Epidermal melanocyte (primary cell): ENCODE data around the gene NMNAT3.

Experiments
- DNase-seq: peaks from one replicate; pipeline ENCODE4 v3.0.0; 2011; ENCODE audit warnings: low spot score; ENCODE audit not compliant: insufficient read length

NMNAT3 gene

DNA sequence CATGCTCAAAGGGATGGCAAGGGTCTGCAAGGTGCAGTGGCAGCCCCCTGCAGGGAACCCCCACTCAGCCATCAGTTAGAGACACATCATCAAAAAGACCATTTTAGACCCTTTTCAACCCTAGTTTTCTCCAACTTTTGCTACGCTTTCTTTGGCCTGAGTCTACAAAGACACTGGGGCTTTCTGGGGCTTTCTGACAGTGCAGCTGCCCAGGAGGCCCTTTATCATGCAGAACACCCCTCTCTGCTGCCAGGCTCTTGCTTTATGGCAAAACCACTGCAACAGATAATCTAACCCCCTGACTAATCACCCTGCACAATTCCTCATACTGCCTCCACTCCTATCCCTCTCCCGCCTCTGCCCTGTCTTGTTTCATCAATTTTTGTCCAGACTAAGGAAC is 2.4 kb downstream of the NMNAT3 start:
- no peak for DNase-seq

DNA sequence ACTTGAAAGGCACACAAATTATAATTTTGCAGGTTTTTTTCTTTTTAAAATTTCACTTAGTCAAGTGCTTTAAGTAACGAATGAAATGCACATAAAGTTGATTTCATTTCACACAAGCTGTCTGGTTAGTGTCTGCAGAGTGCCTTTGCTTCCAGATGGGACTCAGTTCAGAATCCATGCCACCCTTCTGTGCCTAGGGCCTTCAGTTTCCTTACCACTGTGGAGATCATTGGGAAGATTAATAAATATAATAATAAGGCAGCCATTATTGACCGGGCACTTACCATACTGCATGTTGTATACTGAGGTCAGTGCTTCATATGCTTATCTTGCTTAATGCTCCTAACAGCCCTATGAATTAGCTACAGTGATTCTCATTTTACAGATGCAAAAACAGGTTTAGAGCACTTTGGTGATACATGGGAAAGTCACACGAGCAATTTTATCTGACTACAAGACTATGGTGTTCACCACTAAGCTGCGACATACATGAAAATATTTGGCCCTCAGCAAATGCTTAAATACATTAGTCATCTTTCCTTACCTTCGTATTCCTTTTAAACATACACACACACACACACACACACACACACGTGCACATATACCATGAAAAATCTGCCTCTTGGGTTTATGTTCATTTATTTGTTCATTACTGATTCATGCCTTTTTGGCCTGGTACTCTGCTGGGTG is 3.1 kb downstream of the NMNAT3 start:
- no peak for DNase-seq

- DNase-seq = no peak
These were observed 4.9 kb downstream of the NMNAT3 start for GRCh38 chr3:139672884-139673283.

DNA sequence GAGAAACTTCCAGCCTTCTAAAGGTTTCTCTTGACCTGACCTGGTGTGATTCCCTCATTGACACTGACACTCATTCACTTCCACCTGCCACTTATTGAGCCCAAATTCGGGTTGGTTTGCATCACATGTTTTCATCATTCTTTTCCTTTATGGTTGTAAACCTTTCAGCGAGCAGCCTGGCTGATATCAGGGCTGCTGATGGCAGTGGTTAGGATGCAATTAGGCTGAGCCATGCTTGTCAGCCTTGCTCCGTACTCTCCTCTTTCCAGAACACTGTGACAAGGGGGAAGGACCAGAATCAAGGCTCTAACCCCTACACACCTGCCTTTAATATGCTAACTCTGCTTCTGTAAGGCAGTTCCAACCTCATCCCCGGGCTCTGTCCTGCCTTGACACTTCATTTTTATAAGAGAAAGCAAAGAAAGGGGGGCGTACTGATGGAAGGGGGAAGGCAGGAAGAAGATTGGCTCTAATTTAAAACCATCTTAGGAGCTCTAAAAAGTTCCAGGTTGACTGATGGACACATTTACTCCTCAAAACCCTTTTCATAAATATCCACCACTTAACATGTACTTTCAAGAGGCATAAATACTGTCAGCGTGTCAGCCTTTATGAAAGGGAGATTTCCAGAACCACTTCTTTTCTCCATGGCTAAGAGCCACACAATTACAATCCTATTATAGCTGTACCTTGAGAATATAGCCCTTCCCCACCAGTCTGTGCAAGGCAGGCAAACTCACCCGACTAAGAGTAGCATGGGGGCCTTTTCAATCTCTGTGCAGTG is 5.7 kb downstream of the NMNAT3 start:
- DNase-seq = no peak

DNA sequence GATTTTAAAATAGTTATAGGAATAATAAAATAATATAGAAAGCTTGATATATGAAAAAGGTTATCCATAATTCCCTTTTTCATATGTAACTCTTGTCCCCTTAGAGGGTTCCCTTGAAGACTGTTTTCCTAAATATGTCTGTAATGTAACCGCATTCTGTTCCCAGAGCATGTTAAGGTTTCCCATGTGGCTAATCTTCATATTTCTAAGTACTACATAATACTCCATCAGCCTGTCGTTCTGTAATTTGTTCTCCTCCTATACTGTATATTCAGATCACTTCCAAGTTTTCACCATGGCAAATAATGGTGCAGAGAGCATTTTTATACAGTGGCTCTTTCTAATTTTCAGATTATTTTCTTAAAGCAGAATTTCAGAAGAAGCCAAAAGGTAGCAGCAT is 6.7 kb downstream of the NMNAT3 start:
- no peak for DNase-seq

GRCh38 chr3:139670196-139670595 is 7.6 kb downstream of the NMNAT3 start:
- no peak for DNase-seq

- DNase-seq = no peak
These were observed 9.4 kb downstream of the NMNAT3 start for GRCh38 chr3:139668332-139668731.

GRCh38 chr3:139664958-139665357 is 12.8 kb downstream of the NMNAT3 start:
- no peak for DNase-seq

GRCh38 chr3:139660269-139660668 is 17.5 kb downstream of the NMNAT3 start:
- no peak for DNase-seq

DNA sequence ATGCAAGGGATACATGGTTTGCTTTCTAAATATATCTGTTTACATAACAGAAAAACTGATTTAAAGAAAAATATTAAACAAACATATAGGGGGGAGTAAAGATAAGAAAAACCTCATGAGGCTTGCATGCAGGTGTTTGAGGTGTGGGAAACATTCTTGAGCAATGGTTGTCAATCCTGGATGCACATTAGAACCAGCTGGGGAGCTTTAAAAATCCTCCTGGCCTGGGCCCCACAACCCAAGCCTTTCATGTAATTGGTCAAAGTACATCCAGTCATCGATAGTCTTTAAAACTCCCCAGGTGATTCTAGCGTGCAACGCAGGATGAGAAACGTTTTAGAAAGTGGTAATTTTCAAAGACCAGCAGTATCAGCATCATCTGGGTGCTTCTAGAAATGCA is 18.3 kb downstream of the NMNAT3 start:
- no peak for DNase-seq

GRCh38 chr3:139657936-139658335 is 19.8 kb downstream of the NMNAT3 start:
- DNase-seq = no peak

DNA sequence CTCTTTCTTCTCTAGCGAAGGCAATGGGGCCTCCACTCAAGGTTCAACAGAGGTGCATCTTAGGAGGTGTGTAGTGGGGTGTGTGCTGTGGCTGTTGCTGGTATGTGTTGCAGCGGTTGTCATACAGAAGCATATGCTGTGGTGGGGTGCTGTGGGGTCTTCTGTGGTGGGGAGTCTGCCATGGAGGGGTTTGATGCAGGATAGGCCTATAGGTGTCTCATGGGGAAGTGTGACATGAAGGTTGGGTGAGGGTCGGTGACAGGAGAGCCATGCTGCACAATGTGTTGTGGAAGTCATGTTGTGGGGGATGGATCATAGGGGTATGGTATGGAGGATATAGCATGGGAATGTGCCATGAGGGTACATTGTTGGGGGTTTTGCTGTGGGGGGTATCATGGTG is 20.3 kb downstream of the NMNAT3 start:
- DNase-seq = no peak

- DNase-seq = no peak
These were observed 21.7 kb downstream of the NMNAT3 start for GRCh38 chr3:139655909-139656595.

GRCh38 chr3:139654637-139655365 is 23.0 kb downstream of the NMNAT3 start:
- DNase-seq = no peak

GRCh38 chr3:139653582-139653981 is 24.2 kb downstream of the NMNAT3 start:
- no peak for DNase-seq

DNA sequence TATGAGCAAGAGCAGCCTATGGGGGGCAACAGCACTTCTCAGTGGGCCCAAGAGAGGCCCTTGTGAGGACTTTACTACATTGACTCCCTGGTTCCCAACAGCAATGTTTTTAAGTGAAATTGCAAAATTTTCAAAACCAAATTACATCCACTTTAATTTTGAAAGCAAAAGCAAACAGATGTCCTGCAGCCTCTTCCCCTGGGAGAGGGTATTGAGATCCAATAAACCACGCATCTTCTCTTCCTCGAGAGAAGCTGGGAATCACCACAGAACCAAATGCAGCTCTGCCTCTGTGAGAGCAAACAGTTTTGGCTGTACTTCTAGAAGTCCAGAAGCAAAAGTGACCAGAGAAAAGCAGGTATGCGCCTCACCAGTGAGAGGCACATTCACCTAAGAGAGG is 25.2 kb downstream of the NMNAT3 start:
- DNase-seq = no peak

- no peak for DNase-seq
These were observed 29.8 kb downstream of the NMNAT3 start for GRCh38 chr3:139647866-139648435.

DNA sequence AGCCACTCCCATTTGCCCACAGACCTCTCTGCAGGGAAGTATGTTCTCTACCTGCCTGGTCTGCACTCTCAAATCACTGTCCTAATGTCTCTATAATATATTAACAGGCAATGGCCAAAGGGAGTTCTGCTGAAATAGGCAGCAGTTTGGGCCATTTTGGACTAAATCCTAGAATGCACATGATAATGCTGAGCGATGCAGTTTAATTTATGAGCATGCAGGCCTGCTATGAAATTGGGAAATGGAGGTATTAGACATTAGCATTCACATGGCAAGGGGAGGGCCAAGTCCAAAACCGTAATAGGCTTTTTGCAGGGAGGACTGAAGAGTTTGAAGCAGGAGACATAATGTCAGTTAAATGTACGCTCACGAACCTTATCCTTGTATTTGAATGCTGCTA is 31.3 kb downstream of the NMNAT3 start:
- no peak for DNase-seq

DNA sequence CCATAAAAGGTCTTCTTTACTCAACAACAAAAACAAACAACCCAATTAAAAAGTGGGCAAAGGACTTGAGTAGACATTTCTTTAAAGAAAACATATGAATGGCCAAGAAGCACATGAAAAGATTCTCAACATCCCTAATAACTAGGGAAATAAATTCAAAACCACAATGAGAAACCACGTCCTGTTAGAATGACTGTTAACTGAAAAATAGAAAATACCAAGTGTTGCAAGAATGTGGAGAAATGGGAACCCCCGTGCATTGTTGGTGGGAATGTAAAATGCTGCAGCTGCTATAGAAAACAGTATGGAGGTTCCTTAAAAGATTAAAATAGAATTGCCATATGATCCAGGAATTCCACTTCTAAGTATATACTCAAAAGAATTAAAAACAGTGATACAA is 34.8 kb downstream of the NMNAT3 start:
- no peak for DNase-seq

DNA sequence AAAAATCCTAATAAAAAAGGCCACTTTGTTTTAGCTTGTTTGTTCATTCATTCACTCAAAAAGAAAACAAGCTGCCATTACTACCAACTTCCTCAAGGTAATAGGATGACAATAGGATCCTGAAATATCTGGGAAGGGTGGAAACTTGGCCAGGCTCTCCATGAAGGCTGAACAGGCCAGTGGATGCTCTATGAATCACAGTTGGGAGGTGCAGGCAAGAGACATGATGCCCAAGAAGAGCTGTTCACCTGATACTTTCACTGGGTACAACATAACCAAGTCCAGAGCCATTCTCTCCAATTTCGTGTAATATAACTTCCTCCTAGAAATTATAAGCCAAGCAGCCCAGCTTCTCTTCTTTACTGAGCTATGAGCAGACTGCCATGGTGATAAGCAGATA is 37.3 kb downstream of the NMNAT3 start:
- DNase-seq = no peak

GRCh38 chr3:139639662-139640061 is 38.1 kb downstream of the NMNAT3 start:
- DNase-seq = no peak
